GM23338 (cell line): ENCODE results near the gene CCBE1.

Source experiments
- CREB1 ChIP-seq: fragments of 250-450 bp; sonication (Bioruptor Pico); IDR thresholded peaks from 2 replicates; pipeline ENCODE4 v1.5.0; 2020; ENCODE audit warnings: low read depth, mild to moderate bottlenecking, moderate library complexity
- EZH2 ChIP-seq: fragments of 200-600 bp; sonication (generic); IDR thresholded peaks from one replicate; pipeline ENCODE4 v1.8.0; 2017; ENCODE audit warnings: antibody characterized with exemption, mild to moderate bottlenecking, low read depth; ENCODE audit not compliant: unreplicated experiment
- EZH2phosphoT487 ChIP-seq: fragments of 200-600 bp; sonication (generic); IDR thresholded peaks from one replicate; pipeline ENCODE4 v1.8.1; 2018; ENCODE audit warnings: antibody characterized with exemption; ENCODE audit not compliant: unreplicated experiment
- JUNB ChIP-seq: IDR thresholded peaks from one replicate; pipeline ENCODE4 v1.6.1; 2016; ENCODE audit warnings: antibody characterized with exemption; ENCODE audit not compliant: unreplicated experiment
- NANOG ChIP-seq: IDR thresholded peaks from 2 replicates; pipeline ENCODE4 v1.6.1; 2016; ENCODE audit warnings: antibody characterized with exemption, borderline replicate concordance
- POLR2AphosphoS5 ChIP-seq: IDR thresholded peaks from 2 replicates; pipeline ENCODE4 v1.6.1; 2016; ENCODE audit warnings: antibody characterized with exemption, low read depth
- STAT1 ChIP-seq: IDR thresholded peaks from one replicate; pipeline ENCODE4 v1.6.1; 2016; ENCODE audit warnings: antibody characterized with exemption; ENCODE audit not compliant: unreplicated experiment
- ZNF114 ChIP-seq: fragments of 250-450 bp; sonication (Bioruptor Pico); IDR thresholded peaks from 2 replicates; pipeline ENCODE4 v1.5.0; 2020; ENCODE audit warnings: mild to moderate bottlenecking, moderate library complexity
- ZNF331 ChIP-seq: fragments of 250-450 bp; sonication (Bioruptor Pico); IDR thresholded peaks from 2 replicates; pipeline ENCODE4 v1.5.0; 2020; ENCODE audit warnings: low read depth, mild to moderate bottlenecking, moderate library complexity
- TF ChIP-seq, protein P1 (sequence below), 2 experiments: fragments of 200-600 bp in 1 of 2; sonication (generic) in 1 of 2; conservative IDR thresholded peaks; 2 replicates each; pipeline versions ENCODE4 v1.5.1 to v1.6.1; 2016 to 2017; ENCODE audit warnings: antibody characterized with exemption in 2 of 2, low read depth in 2 of 2, mild to moderate bottlenecking in 2 of 2, moderate library complexity in 1 of 2
- TF ChIP-seq, protein P2 (sequence below): IDR thresholded peaks from one replicate; pipeline ENCODE4 v1.6.1; 2018; ENCODE audit warnings: antibody characterized with exemption; ENCODE audit not compliant: unreplicated experiment
- TF ChIP-seq, protein P3 (sequence below): fragments of 250-450 bp; sonication (Bioruptor Pico); IDR thresholded peaks from 2 replicates; pipeline ENCODE4 v1.5.0; 2020; ENCODE audit warnings: mild to moderate bottlenecking, moderate library complexity

DNA sequence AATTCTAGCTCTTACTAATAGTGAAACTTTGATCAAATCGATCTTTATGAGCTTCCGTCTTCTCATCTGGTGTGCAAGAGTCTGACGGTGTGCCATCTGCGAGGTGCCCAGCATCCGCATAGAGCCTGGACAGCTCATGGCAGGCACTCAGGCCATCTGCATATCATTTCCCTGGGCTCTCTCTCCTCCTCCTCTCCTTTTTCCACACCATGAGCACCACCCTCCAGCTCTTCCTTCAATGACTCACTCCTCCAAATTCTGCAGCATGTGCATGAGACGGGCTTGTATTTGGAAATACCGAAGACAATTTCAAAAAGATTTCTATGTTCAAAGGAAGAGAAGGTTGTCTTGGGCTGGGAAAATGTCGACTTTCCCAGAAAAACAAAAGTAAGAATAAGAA lies 161.1 kb downstream of the CCBE1 start:
- no peak for TF ChIP-seq CREB1 (CRISPR knock-in tag)
- TF ChIP-seq, protein P1, sequence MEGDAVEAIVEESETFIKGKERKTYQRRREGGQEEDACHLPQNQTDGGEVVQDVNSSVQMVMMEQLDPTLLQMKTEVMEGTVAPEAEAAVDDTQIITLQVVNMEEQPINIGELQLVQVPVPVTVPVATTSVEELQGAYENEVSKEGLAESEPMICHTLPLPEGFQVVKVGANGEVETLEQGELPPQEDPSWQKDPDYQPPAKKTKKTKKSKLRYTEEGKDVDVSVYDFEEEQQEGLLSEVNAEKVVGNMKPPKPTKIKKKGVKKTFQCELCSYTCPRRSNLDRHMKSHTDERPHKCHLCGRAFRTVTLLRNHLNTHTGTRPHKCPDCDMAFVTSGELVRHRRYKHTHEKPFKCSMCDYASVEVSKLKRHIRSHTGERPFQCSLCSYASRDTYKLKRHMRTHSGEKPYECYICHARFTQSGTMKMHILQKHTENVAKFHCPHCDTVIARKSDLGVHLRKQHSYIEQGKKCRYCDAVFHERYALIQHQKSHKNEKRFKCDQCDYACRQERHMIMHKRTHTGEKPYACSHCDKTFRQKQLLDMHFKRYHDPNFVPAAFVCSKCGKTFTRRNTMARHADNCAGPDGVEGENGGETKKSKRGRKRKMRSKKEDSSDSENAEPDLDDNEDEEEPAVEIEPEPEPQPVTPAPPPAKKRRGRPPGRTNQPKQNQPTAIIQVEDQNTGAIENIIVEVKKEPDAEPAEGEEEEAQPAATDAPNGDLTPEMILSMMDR (conservative IDR thresholded peaks at IDR 0.05; ENCODE audit: low read depth in 2 of 2), result no peak
- no peak for TF ChIP-seq EZH2phosphoT487
- TF ChIP-seq EZH2, result no peak
- no peak for TF ChIP-seq ZNF331
- TF ChIP-seq JUNB, result no peak
- no peak for TF ChIP-seq POLR2AphosphoS5
- no peak for TF ChIP-seq NANOG
- TF ChIP-seq STAT1, result no peak
- TF ChIP-seq, protein P2, sequence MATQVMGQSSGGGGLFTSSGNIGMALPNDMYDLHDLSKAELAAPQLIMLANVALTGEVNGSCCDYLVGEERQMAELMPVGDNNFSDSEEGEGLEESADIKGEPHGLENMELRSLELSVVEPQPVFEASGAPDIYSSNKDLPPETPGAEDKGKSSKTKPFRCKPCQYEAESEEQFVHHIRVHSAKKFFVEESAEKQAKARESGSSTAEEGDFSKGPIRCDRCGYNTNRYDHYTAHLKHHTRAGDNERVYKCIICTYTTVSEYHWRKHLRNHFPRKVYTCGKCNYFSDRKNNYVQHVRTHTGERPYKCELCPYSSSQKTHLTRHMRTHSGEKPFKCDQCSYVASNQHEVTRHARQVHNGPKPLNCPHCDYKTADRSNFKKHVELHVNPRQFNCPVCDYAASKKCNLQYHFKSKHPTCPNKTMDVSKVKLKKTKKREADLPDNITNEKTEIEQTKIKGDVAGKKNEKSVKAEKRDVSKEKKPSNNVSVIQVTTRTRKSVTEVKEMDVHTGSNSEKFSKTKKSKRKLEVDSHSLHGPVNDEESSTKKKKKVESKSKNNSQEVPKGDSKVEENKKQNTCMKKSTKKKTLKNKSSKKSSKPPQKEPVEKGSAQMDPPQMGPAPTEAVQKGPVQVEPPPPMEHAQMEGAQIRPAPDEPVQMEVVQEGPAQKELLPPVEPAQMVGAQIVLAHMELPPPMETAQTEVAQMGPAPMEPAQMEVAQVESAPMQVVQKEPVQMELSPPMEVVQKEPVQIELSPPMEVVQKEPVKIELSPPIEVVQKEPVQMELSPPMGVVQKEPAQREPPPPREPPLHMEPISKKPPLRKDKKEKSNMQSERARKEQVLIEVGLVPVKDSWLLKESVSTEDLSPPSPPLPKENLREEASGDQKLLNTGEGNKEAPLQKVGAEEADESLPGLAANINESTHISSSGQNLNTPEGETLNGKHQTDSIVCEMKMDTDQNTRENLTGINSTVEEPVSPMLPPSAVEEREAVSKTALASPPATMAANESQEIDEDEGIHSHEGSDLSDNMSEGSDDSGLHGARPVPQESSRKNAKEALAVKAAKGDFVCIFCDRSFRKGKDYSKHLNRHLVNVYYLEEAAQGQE, result no peak
- no peak for TF ChIP-seq ZNF114 (CRISPR knock-in tag)
- TF ChIP-seq, protein P3, sequence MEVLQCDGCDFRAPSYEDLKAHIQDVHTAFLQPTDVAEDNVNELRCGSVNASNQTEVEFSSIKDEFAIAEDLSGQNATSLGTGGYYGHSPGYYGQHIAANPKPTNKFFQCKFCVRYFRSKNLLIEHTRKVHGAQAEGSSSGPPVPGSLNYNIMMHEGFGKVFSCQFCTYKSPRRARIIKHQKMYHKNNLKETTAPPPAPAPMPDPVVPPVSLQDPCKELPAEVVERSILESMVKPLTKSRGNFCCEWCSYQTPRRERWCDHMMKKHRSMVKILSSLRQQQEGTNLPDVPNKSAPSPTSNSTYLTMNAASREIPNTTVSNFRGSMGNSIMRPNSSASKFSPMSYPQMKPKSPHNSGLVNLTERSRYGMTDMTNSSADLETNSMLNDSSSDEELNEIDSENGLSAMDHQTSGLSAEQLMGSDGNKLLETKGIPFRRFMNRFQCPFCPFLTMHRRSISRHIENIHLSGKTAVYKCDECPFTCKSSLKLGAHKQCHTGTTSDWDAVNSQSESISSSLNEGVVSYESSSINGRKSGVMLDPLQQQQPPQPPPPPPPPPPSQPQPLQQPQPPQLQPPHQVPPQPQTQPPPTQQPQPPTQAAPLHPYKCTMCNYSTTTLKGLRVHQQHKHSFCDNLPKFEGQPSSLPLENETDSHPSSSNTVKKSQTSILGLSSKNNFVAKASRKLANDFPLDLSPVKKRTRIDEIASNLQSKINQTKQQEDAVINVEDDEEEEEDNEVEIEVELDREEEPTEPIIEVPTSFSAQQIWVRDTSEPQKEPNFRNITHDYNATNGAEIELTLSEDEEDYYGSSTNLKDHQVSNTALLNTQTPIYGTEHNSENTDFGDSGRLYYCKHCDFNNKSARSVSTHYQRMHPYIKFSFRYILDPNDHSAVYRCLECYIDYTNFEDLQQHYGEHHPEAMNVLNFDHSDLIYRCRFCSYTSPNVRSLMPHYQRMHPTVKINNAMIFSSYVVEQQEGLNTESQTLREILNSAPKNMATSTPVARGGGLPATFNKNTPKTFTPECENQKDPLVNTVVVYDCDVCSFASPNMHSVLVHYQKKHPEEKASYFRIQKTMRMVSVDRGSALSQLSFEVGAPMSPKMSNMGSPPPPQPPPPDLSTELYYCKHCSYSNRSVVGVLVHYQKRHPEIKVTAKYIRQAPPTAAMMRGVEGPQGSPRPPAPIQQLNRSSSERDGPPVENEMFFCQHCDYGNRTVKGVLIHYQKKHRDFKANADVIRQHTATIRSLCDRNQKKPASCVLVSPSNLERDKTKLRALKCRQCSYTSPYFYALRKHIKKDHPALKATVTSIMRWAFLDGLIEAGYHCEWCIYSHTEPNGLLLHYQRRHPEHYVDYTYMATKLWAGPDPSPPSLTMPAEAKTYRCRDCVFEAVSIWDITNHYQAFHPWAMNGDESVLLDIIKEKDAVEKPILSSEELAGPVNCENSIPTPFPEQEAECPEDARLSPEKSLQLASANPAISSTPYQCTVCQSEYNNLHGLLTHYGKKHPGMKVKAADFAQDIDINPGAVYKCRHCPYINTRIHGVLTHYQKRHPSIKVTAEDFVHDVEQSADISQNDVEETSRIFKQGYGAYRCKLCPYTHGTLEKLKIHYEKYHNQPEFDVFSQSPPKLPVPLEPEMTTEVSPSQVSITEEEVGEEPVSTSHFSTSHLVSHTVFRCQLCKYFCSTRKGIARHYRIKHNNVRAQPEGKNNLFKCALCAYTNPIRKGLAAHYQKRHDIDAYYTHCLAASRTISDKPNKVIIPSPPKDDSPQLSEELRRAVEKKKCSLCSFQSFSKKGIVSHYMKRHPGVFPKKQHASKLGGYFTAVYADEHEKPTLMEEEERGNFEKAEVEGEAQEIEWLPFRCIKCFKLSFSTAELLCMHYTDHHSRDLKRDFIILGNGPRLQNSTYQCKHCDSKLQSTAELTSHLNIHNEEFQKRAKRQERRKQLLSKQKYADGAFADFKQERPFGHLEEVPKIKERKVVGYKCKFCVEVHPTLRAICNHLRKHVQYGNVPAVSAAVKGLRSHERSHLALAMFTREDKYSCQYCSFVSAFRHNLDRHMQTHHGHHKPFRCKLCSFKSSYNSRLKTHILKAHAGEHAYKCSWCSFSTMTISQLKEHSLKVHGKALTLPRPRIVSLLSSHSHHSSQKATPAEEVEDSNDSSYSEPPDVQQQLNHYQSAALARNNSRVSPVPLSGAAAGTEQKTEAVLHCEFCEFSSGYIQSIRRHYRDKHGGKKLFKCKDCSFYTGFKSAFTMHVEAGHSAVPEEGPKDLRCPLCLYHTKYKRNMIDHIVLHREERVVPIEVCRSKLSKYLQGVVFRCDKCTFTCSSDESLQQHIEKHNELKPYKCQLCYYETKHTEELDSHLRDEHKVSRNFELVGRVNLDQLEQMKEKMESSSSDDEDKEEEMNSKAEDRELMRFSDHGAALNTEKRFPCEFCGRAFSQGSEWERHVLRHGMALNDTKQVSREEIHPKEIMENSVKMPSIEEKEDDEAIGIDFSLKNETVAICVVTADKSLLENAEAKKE (CRISPR knock-in tag), result no peak
